GM21529 (cell line): ENCODE measurements around the gene SNRPD1.
"Not testable (repeated sequence)": the region's sequence is repeated elsewhere in the genome, so short reads cannot be mapped to it uniquely, and the experiment has no call there.

Source experiments
- ATAC-seq: cut with Tn5 transposase; IDR thresholded peaks from one replicate; pipeline ENCODE4 v1.9.1; 2021; ENCODE audit not compliant: unreplicated experiment

The SNRPD1 gene

DNA sequence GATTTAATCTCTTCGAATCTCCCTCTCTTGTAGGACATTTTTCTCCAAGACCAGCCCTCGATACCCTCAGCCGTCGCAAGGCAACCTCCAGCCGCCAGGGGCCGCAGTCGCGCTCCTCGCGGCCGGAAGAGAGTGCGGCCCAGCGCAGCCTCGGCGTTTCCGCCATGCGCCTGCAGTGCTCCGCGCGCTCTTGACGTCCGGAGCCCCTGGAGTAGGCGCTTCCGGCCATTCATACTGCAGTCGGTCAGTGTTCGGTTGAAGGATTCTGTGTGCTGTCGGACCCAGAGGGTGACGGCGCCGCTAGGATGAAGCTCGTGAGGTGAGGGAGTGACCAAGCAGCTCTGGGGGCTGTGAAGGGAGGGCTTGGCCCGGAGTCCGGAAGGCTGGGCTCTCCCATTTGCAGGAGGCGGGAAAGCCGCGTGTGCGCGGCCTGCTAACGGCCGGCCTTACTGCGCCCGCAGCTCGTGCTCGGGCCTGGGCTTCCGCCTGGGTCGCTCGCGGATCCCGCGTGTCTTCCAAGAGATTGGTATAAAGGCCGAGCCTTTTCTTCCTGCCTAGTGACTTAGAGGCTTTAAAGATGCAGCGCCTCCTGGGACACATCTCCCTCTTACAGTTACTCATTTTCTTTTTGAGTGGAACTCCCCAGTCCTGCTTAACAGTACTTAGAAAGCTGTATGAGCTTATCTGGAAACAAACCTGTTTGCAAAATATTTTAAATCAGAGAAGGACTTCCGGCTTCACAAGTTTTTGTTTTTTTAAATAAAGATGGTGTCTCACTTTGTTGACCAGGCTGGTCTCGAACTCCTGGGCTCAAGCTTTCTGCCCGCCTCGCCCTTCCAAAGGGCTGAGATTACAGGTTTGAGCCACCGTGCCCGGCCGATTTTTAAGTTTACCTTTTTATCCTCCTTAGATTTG lies at the start of gene SNRPD1:
TSS of gene SNRPD1 (plus strand) at position 190 of the 915 bp plus-strand sequence. CDS start at position 306, 116 bp downstream.
- ATAC-seq = peak; percentile 97

DNA sequence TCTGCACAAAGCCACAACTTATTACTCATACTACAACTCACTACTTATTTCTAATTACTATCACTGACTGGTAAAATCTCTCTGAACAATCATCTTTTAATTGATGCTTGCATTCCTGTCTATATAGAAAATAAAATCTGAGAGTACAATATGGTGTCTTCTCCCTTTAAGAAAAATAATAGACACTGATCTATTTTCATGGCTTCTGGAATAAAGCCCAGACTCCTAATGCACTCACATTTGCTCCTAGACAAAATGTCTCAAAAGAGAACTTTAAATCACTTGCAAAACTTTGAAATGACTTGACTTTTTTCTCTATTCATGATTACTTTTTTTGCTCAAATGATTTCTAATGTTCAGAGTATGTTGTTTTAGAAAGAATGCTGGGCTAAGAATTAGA lies 40.3 kb upstream of the SNRPD1 start:
- no peak for ATAC-seq

DNA sequence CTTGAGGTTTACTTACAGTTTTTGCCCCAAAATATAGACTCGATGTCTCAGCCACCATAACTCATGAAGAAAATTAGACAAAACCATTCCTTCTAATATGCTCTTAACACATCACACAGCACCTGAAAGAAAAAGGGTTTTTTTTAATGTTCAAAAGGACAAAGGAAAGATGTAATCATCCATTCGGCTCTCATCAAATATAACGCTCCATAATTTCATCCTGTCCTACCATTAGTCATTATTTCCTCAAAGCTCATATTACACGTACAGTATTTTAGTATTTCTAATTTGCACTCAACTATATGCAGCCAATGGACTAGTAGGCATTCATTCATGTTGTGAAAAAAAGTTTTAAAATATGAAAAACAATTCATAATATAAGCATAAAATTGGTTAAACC lies 36.5 kb upstream of the SNRPD1 start:
- ATAC-seq = no peak

DNA sequence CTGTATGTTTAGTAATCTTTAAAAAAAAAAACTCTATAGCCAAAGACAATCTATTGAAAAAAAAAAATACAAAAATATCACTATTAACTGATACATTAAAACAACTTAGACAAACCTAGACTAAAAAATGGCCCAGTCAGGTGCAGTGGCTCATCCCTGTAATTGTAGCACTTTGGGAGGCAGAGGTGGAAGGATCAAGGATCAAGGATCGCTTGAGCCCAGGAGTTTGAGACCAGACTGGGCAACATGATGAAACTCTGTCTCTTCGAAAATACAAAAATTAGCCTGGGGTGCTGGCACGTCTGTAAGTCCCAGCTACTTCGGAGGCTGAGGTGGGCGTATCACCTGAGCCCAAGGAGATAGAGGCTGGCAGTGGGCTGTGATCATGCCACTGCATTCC lies 27.7 kb upstream of the SNRPD1 start:
- ATAC-seq = no peak

DNA sequence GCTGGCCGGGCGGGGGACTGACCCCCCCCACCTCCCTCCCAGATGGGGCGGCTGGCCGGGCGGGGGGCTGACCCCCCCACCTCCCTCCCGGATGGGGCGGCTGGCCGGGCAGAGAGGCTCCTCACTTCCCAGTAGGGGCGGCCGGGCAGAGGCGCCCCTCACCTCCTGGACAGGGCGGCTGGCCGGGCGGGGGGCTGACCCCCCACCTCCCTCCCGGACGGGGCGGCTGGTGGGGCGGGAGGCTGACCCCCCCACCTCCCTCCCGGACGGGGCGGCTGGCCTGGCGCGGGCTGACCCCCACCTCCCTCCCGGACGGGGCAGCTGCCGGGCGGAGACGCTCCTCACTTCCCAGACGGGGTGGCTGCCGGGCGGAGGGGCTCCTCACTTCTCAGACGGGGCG lies 19.8 kb upstream of the SNRPD1 start:
- not testable (repeated sequence) for ATAC-seq

DNA sequence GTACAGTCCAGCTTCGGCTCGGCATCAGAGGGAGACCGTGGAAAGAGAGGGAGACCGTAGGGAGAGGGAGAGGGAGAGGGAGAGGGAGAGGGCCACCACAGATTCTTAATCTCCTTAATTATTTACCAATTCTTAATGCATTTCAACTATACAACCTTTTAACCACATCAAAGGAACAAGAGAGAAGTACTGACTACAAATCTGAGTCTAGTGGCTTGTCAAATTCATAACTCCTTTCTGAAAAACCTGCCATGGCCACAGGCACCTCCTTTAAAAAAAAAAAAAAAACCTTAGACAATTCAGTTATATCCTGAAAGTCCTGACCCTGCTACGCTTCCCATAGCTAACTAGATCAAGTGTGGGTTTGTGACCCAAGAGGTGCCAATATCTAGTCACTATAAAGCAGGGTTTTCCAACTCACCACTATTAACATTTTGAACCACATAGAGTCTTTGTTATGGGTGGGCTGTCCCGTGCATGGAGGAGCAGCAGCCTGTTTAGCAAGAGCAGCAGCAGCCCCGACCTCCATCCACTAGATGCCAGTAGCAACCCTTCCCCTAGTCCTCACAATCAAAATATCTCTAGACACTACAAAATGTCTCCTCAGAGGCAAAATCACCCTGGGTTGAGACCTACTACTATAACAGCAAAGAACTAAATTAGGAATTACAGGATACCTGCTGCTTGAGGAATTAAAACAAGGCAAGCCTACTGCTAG lies 18.4 kb upstream of the SNRPD1 start:
- ATAC-seq = no peak

DNA sequence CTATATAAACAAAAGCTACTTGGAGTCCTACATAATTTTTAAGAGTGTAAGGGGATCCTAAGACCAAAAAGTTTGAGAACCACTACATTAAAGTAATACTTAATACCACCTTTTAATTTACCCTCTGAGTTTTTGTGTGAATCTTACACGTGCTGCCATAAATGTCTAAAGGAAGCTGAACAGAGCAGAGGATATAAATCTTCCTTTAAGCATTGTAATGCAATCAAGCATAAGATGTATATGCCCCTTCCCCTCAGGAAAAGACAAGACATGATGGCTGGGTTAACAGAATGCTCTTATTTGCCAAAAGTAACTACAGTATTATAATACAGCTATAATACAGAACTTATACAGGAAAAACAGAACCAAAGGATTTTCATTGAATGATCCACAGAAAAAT lies 14.5 kb upstream of the SNRPD1 start:
- no peak for ATAC-seq

DNA sequence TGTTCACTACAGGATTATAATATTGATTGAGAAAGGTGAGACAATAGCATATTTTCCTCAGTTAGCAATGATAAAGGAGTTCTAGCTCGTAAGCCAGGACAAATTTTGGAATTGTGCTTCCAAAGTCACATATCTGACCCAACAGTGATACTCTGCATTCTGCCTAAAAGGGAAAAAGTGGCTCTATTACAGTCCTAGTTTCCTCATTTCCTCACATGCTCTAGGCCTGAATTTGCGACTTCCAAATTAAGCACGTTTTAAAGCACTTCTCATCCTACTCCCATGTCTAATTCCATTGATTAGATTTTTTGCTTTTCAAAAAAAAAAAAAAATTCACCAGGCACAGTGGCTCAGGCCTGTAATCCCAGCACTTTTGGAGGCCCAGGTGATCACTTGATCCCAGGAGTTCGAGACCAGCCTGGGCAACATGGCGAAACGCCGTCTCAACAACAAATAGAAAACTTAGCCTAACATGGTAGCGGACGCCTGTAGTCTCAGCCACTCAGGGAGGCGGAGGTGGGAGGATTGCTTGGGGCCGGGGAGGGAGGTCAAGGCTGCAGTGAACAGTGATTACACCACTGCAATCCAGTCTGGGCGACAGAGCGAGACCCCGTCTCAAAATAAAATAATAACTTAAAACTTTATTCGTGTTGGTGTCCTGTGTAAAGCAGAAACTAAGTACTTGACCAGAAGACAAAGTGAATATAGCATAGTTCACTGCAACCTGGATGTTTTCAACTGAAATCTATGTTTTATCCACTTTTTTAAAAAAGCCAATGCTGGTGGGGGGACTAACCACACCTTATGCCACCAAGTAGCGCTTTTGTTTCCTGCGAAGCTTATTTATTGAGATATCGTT lies 13.2 kb upstream of the SNRPD1 start:
- no peak for ATAC-seq

DNA sequence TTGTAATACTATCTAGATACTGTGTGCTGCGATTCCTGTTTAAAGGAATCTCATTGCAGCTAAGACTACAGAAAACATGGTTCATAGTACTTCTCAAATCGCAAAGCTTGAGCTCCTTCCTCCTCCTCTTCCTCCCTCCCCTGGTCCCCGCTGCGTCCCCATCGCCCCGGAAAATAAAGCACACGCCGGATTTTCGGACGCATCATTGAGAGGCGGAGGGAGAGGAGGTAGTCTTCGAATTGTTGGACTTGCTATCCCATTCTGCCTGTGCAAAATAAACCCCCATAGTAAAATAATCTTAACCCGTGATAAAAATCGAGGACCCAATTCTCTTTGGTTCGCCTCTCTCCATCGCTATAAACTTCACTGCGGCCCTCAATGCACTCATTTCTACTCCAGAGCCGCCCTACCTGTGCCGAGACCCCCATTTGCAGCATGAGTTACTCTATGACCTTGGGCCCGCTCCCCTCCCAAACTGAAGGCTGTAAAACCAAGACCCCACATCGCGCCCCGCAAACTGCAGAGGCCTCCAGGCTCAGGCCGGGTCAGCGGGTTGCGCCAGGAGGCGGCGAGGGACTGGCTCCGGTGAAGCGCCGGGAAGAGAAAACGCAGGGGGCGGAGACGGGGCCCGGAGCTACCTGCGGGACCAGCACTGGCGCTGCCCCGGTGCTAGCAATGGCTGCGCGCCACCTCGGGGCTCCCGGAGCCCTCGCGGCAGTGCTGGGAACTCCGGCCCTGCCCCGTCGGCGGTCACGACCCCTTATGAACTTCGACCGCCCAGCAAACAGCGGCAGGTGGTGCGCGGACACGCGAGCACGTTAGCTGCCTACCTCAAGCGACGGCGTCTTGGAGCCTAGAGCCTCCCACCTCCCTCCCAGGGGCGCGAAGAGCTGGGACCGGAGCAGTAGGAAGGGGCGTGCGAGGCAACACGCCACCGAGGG lies 12.3 kb upstream of the SNRPD1 start:
- peak; percentile 40 for ATAC-seq

DNA sequence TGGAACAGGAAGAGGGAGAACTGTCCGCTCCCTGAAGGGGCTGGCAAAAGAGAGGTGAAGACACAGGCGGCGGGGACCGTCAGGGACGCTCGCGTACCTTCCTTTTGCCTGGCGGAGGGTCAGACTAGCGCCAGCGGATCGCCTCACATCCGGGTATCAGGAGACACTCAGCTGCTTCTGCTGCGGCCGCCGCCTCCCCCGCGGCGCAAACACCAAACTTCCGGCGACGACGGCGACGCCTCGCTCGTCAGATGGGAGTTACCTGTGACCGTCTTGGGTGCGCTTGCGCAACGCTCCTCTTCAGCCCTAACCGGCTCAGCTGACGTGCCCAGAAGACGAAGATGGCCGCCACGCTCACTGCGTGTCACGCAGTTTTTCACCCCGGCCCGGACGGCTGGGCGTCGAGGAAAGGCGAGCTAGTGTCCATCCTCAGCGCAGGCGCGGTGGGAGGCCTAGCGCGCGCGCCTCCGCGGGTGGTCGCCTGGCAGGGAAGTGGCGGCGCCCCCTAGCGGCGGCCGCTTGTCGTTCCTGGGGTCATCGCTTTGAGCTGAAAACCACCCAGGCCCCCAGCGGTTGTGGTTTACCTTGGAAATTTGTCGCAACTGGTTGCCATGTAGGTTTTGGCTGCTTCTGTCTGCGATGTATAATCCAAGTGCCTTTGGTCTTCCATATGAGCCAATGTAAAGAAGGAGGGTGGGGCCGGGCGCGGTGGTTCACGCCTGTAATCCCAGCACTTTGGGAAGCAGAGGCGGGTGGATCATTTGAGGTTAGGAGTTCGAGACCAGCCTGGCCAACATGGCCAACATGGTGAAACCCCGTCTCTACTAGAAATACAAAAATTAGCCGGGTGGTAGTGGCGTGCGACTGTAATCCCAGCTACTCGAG lies 11.3 kb upstream of the SNRPD1 start, which contains the start of gene ESCO1:
TSS of gene ESCO1 (minus strand) at position 179 of the 885 bp plus-strand sequence. CDS start 25,861 bp downstream, outside the sequence.
- ATAC-seq = peak; percentile 84

DNA sequence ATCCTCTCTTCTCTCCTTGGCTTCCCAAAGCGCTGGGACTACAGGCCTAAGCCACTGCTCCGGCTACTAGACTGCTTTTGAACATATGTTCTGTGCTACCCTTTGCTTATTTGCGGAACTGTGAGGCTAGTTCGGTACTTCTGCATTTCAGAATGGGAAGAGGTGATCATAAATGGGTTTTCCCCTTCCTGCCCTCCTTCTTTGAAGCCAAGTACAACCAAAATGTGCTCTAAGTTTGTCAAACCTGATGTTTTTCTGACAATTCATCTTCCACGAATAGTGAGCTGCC lies 9.9 kb upstream of the SNRPD1 start:
- ATAC-seq = no peak

DNA sequence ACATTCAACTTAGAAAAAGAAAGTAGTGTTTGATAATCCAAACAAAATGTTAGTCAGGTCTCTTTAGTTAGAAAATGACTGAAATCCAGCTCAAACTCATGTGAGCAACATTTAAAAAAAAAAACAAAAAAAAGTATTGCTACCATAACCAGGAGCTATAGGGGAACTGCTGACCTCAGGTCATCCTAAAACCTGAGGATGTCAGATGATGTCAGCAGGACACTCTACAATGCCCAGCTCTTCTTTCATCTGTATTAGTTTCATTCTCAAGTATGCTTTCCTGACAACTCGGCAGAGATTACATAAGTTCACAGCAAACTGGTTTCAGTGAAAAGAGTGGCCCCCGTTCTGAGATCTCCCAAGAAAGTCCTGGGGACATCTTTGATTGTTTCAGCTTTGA lies 7.4 kb upstream of the SNRPD1 start:
- ATAC-seq = no peak

DNA sequence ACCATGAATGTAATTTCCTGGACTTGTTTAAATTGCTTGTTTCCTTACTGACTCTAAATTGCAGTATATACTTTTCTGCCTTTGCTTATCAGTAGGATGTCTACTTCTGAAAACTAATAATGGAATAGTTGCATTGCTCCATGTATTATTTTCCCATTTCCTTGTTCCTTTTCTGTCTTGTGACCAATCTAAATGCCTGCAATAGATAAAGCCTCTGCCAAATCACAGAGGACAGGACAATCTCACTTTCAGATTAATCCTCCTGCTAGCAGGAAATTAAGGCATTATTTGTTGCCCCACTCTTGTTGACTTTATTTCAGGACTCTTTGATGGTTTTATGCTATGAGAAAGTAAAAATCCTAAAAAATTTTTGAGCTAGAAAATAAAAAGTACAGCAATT lies 6.9 kb upstream of the SNRPD1 start:
- ATAC-seq = no peak

DNA sequence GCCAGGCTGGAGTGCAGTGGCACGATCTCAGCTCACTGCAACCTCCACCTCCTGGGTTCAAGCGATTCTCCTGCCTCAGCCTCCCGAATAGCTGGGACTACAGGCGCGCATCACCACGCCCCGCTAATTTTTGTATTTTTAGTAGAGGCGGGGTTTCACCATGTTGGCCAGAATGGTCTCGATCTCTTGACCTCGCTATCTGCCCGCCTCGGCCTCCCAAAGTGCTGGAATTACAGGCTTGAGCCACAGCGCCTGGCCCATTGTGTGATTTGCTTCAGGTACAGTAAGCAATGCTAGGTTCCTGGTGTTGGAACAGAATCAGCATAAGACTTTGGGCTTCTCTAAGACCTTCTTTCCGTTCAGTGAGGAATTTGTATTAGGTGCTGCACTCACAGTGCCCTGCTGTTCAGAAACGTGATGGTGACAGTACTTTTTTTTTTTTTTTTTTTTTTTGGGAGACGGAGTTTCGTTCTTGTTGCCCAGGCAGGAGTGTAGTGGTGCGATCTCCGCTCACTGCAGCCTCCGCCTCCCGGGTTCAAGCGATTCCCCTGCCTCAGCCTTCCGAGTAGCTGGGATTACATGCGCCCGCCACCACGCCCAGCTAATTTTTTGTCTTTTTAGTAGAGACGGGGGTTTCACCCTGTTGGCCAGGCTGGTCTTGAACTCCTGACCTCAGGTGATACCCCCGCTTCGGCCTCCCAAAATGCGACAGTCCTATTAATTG lies 551 bp upstream of the SNRPD1 start:
- not testable (repeated sequence) for ATAC-seq

DNA sequence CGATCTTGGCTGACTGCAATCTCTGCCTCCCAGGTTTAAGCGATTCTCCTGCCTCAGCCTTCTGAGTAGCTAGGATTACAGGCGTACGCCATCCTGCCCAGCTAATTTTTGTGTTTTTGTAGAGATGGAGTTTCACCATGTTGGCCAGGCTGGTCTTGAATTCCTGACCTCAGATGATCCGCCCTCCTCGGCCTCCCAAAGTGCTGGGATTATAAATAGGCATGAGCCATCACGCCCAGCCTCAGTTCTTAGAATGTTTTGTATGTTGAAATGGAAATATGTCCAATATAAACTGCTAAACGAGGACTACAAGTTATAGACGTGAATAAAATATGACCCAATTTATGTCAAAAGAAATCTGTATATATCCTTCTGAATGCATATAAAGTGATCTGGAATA lies 9.5 kb downstream of the SNRPD1 start:
- ATAC-seq = not testable (repeated sequence)

DNA sequence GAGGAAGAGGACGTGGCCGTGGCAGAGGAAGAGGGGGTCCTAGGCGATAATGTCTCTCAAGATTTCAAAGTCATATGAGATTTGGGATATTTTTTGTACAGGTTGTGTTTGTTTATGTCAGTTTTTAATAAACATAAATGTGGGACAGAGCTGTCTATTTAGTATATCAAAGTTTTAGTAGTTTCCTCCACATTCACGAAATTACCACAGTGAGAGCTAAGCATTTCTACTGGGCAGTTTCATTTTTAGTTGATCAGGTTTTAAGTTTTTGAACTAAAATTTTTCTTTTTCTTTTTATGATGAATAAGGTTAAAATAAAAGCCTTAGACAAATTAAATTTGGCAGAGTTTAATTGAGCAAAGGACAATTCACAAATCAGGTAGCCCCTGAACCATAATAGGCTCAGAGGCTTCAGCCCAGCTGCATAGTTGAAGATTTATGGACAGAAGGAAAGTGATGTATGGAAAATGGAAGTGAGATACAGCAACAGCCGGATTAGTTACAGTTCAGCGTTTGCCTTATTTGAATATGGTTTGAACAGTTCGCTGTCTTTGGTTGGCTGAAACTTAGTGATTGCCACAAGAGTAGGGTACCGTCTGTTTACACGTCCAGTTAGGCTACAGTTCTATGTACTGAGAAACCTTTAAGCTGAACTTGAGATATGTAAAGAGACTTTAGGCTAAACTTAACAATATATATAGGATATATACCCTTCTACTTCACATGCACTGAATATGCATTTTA lies 17.1 kb downstream of the SNRPD1 start:
- ATAC-seq = peak; percentile 94

DNA sequence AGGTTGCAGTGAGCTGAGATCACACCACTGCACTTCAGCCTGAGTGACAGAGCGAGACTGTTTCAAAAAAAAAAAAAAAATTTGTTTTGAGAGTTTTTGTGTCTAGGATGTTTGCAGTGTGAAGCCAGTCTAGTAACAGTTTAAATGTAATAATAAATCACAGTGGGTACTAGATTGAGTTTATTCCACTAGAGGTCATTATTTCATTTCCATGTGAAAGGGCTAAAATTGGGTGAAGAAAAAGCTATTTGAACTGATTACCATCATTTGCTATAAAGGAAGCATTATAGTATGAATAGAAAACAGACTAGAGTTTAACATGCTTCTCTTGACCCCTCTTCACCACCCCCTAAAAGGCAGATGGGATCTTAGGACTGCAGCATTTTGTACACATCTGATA lies 20.3 kb downstream of the SNRPD1 start:
- ATAC-seq = no peak
